ENCODE results near the gene MIER1.

The MIER1 gene

DNA sequence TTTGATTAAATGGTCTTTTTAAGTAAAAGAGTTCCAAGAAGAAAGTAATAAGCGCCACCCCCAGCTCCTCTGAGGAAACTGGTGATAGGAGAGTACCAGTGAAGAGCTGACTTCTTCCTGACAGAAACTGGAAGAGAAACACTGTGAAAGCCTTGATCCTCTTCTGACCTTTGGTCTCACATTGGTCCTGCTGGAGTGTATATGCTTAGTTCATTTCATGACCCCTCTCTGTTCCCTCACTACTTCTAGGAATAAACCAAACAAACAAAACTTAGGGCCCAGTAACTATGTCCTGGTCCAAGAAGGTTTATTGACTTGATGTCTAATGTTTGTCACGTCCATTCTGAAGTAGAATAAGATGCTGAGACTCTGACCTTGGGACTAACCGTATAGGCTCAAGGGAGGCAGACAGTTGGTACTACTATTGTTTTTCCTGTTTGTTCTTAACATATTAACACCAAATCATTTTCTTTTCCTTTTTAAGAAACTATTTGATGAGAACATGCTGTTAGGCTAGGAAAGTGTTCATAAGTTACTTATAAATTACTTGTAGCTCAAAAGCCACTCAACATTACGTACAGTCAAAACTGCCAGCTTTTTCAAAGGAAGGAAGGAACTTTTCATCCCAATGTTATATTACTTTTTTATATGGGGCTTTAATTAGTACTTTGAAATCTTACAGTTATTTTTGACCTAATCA is 57.9 kb downstream of the MIER1 start:
- DNase-seq (ENCODE audit: low read depth in 1 of 2, low spot score in 1 of 2) = no peak
- no peak for TF ChIP-seq JUND (IDR thresholded peaks at IDR 0.05; ENCODE audit: low read depth)
- in situ Hi-C loops (cut with HindIII; ENCODE audit: low pct_unique_long_range_greater_than_20kb, low sequenced_read_pairs) = no loop called here

- in situ Hi-C loops (cut with HindIII; ENCODE audit: low pct_unique_long_range_greater_than_20kb, low sequenced_read_pairs) = no loop called here
- TF ChIP-seq JUND (IDR thresholded peaks at IDR 0.05; ENCODE audit: low read depth) = no peak
- DNase-seq (ENCODE audit: low read depth in 1 of 2, low spot score in 1 of 2) = no peak
Measured at GRCh38 chr1:66984491-66984890, 59.7 kb downstream of the MIER1 start.

DNA sequence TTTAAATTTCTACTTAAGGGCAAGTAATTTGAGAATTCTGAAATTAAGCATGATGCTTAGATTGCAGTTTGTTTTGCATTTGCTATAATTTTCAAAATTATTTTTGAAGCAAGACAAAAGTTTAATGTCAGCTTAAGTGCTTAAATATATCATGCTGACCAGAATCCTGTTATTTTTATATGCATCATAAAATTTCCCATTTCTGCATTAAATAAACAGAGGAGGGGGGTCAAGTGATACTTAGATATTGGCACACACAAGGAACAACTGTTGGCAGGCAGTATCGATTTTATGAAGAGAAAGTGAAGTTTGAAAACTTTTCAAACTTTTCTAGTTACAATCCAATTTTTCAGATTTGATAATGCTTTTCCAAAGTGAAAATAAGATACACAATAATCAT is 61.0 kb downstream of the MIER1 start:
- in situ Hi-C loops (cut with HindIII; ENCODE audit: low pct_unique_long_range_greater_than_20kb, low sequenced_read_pairs) = no loop called here
- DNase-seq (ENCODE audit: low read depth in 1 of 2, low spot score in 1 of 2) = no peak
- TF ChIP-seq JUND (IDR thresholded peaks at IDR 0.05; ENCODE audit: low read depth) = no peak

DNA sequence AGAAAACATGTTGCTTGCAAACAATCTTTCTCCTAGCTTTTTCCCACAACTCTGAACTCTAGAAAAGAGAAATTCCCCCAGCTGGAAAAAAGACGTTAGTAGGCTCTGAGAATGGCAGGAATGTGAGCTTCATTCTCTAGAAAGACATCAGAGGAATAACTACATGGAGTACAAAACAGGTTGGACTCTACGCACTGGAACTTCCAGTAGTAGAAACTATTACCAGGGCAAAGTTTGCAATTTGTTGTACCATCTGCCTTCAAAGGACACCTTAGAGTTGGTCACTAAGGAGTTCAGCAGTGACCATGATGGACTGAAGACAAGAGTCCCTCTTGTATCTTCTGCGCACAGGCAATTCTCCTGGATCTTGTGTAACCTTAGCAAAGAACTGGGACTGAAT is 68.3 kb downstream of the MIER1 start:
- in situ Hi-C loops (cut with HindIII; ENCODE audit: low pct_unique_long_range_greater_than_20kb, low sequenced_read_pairs) = no loop called here
- DNase-seq (ENCODE audit: low read depth in 1 of 2, low spot score in 1 of 2) = no peak
- no peak for TF ChIP-seq JUND (IDR thresholded peaks at IDR 0.05; ENCODE audit: low read depth)

DNA sequence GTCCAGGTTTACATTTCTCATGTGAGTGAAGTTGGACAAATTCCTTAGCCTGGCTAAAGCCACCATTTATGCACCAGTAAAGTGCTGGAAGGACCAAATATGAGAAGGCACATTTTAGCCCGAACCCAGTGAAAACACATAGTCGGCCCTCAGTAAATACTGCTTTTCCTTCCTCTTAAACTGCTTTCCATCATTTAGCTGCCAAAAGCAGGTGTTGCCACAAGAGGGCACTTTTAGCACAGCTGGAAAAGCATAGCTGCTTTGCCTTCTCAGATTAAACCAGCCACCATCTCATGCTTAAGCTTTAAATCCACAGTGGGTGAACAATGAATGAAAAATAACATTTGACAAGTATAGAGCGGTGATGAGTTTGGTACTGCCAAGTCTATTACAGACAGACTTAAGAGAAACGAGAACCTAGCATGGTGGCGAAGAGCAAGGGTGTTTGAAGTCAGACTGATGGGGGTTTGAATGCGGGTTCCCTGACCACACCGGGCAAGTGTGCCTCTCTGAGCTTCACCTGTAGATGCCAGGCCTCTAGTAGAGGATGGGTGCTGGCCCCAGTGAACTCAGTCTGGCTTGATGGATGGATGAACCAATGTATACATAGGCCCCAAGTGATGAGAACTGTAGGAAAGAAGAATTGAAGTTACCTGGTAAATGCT is 71.4 kb downstream of the MIER1 start:
- in situ Hi-C loops (cut with HindIII; ENCODE audit: low pct_unique_long_range_greater_than_20kb, low sequenced_read_pairs) = no loop called here

DNA sequence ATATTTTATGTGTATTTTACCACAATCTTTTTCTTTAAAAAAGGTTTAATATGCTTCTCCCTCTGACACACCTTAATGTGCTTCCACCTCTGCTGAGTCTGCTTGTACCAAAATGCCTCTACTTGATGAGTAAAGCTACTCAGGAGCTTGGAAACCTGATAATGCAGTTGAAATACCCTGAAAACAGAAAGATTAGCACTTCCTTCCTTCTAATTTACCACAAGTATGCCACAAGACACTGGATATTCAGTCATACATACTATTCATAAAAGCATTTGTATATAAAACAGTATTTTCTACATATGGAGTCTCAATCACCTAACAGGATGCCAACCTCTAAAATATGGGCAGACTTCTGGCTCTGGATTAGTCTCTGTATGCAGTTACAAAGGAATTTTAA is 74.2 kb downstream of the MIER1 start:
- DNase-seq (ENCODE audit: low read depth in 1 of 2, low spot score in 1 of 2) = no peak
- in situ Hi-C loops (cut with HindIII; ENCODE audit: low pct_unique_long_range_greater_than_20kb, low sequenced_read_pairs) = no loop called here

More for the DNA sequence above, 71.4 kb downstream of the MIER1 start:
- TF ChIP-seq JUND (IDR thresholded peaks at IDR 0.05; ENCODE audit: low read depth) = no peak
- peak; percentile 22 to 76 for DNase-seq (ENCODE audit: low read depth in 1 of 2, low spot score in 1 of 2)

GRCh38 chr1:66999640-67000400 is 75.0 kb downstream of the MIER1 start:
- no peak for DNase-seq (ENCODE audit: low read depth in 1 of 2, low spot score in 1 of 2)
- in situ Hi-C loops (cut with HindIII; ENCODE audit: low pct_unique_long_range_greater_than_20kb, low sequenced_read_pairs) = no loop called here
- TF ChIP-seq JUND (IDR thresholded peaks at IDR 0.05; ENCODE audit: low read depth) = no peak

More for the DNA sequence above, 74.2 kb downstream of the MIER1 start:
- TF ChIP-seq JUND (IDR thresholded peaks at IDR 0.05; ENCODE audit: low read depth) = no peak

- no peak for TF ChIP-seq JUND (IDR thresholded peaks at IDR 0.05; ENCODE audit: low read depth)
- in situ Hi-C loops (cut with HindIII; ENCODE audit: low pct_unique_long_range_greater_than_20kb, low sequenced_read_pairs) = no loop called here
- DNase-seq (ENCODE audit: low read depth in 1 of 2, low spot score in 1 of 2) = no peak
Measured at GRCh38 chr1:67001682-67002425, 77.1 kb downstream of the MIER1 start.

GRCh38 chr1:67004176-67004575 is 79.4 kb downstream of the MIER1 start:
- in situ Hi-C loops (cut with HindIII; ENCODE audit: low pct_unique_long_range_greater_than_20kb, low sequenced_read_pairs) = no loop called here
- DNase-seq (ENCODE audit: low read depth in 1 of 2, low spot score in 1 of 2) = no peak
- no peak for TF ChIP-seq JUND (IDR thresholded peaks at IDR 0.05; ENCODE audit: low read depth)

DNA sequence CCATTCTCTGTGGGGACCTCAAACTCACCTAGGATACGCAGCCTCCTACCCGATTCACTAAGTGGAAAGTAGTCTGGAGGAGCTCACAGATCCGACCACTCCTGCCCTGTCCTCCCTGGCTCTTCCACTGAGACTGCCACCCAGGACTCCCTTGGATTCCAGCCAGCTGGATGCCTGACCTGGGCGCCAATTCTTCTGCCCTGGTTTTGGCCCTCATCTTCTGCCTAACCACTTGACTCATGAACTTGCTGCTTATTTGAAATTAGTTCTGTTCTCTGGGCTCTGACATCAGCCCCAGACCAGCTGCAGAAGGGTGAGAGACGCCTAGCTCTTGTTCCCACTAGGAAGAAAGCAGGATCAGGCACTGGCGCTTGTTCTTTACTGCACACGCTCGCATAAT is 80.3 kb downstream of the MIER1 start:
- no peak for DNase-seq (ENCODE audit: low read depth in 1 of 2, low spot score in 1 of 2)
- in situ Hi-C loops (cut with HindIII; ENCODE audit: low pct_unique_long_range_greater_than_20kb, low sequenced_read_pairs) = no loop called here
- TF ChIP-seq JUND (IDR thresholded peaks at IDR 0.05; ENCODE audit: low read depth) = no peak

DNA sequence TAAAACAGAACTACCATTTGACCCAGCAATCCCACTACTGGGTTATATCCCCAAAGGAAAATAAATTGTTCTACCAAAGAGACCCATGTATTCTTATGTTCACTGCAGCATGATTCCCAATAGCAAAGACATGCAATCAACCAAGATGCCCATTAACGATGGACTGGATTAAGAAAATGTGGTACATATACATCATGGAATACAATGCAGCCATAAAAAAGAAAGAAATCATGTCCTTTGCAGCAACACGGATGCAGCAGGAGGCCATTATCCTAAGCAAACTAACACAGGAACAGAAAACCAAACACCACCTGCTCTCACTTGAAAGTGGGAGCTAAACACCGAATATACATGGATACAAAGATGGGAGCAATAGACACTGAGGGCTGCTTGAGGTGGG is 85.0 kb downstream of the MIER1 start:
- no peak for TF ChIP-seq JUND (IDR thresholded peaks at IDR 0.05; ENCODE audit: low read depth)
- in situ Hi-C loops (cut with HindIII; ENCODE audit: low pct_unique_long_range_greater_than_20kb, low sequenced_read_pairs) = no loop called here
- DNase-seq (ENCODE audit: low read depth in 1 of 2, low spot score in 1 of 2) = no peak

DNA sequence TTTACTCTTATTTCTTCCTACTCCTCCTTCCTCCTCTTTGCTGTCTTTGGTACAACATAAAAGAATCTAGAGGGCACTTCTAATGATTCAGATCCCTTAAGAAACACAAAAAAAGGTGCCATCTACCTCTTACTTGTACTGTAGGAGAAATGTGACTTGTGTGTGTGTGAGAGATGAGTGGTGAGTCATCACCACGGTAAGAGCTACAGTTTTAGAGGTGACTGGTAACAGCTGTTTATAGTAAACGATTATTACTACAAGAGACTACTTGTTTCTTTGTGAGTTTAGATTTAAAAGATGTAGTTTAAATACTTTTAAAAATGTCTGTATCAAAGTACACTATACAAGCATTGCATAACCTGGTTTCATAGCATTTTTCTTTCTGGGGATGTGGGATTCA is 88.8 kb downstream of the MIER1 start:
- in situ Hi-C loops (cut with HindIII; ENCODE audit: low pct_unique_long_range_greater_than_20kb, low sequenced_read_pairs) = no loop called here
- no peak for DNase-seq (ENCODE audit: low read depth in 1 of 2, low spot score in 1 of 2)
- TF ChIP-seq JUND (IDR thresholded peaks at IDR 0.05; ENCODE audit: low read depth) = no peak
